ENCODE results near the gene TMEM163. TPM values are rescaled to one million over a fixed set of nuclear protein-coding genes. Genes with fewer than 3 reads are reported as not detected.

TMEM163 gene
- total RNA-seq, 1 donor from 2014 or later, result 0.95 TPM

DNA sequence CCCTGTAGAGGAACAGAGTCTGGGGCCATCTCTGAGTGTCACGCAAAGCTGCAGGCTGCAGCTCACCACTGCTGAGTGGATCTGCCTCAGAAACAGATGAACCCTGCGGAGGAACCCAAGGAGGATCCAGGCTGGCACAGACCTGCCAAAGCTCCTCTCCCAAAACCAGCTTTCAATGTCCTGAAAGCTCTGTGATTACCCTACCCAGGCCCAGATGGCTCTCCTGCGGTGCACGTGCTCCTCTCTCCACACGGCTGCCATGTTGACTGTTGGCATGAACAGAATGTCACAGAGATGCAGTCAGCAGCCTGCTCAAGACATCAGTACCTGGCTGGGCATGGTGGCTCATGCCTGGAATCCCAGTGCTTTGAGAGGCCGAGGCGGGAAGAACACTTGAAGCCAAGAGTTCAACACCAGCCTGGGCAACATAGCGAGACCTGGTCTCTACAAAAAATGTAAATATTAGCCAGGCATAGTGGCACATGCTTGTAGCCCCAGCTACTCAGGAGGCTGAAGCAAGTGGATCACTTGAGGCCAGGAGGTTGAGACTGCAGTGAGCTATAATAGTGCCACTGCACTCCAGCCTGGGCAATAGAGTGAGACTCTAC is 248.1 kb downstream of the TMEM163 start:
- Histone ChIP-seq H3K27me3 (no peaks in the 10 kb centered on the region), H2AFZ (replicated peaks) (no peak overlapping the region), H3F3A (ENCODE audit: low read depth) (no peaks in the 10 kb centered on the region), H3K4me1 (no peaks in the 10 kb centered on the region), H3K4me3 (no peak overlapping the region), H3K4me2 (no peak overlapping the region), H3K79me2 (ENCODE audit: low read depth) (no peaks in the 10 kb centered on the region), H3K36me3 (no peaks in the 10 kb centered on the region), H3K9ac (no peak overlapping the region), H3K9me3 (ENCODE audit: low read depth) (no peaks in the 10 kb centered on the region), H3K27ac (no peak overlapping the region), H4K20me1 (ENCODE audit: low read depth) (no peaks in the 10 kb centered on the region)
- TF ChIP-seq EZH2phosphoT487 (IDR thresholded peaks at IDR 0.05) (no peak), EZH2 (IDR thresholded peaks at IDR 0.05) (no peak)
- TF ChIP-seq, protein P1, sequence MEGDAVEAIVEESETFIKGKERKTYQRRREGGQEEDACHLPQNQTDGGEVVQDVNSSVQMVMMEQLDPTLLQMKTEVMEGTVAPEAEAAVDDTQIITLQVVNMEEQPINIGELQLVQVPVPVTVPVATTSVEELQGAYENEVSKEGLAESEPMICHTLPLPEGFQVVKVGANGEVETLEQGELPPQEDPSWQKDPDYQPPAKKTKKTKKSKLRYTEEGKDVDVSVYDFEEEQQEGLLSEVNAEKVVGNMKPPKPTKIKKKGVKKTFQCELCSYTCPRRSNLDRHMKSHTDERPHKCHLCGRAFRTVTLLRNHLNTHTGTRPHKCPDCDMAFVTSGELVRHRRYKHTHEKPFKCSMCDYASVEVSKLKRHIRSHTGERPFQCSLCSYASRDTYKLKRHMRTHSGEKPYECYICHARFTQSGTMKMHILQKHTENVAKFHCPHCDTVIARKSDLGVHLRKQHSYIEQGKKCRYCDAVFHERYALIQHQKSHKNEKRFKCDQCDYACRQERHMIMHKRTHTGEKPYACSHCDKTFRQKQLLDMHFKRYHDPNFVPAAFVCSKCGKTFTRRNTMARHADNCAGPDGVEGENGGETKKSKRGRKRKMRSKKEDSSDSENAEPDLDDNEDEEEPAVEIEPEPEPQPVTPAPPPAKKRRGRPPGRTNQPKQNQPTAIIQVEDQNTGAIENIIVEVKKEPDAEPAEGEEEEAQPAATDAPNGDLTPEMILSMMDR (IDR thresholded peaks at IDR 0.05), result no peak
- H3K27me3 Mint-ChIP-seq (ENCODE audit: insufficient read depth, low read depth), result peaks cover 5% of the 10 kb centered on the region
- no peak overlapping the region for H3K27ac Mint-ChIP-seq
- H3K4me1 Mint-ChIP-seq, result peaks cover 2% of the 10 kb centered on the region
- H3K4me3 Mint-ChIP-seq, result no peak overlapping the region
- no peak for DNase-seq (ENCODE audit: low spot score)
- H3K9me3 Mint-ChIP-seq, result peaks cover 12% of the 10 kb centered on the region
- no peaks in the 10 kb centered on the region for H3K36me3 Mint-ChIP-seq

DNA sequence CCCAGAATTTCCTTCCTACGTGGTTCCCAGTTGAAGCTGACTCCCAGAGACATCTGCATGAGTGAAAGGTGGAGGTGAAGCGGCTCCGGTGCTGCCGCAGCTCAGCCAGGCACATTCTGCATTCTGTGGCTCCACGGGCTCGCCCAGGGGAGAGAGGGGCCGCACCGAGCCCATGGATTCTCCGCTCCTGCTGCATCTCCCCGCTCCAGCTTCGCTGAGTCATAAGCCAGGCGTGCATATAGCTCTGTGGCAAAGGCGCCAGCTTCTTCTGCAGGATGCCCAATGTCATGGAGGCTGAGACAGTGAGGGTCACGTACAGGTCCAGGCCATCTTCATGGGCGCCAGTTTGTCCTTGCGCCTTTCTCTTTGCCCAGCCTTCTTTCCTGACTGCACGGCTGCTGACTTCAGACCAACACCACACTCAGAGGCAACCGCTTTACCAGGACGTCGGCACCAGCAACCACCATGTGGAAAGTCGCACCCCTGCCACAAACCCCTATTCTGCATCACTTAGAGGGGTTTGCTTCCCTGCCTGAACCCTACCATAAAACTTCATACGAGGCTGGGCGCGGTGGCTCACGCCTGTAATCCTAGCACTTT is 249.2 kb downstream of the TMEM163 start:
- H3K27ac ChIP-seq, result no peak overlapping the region
- Mint-ChIP-seq H3K36me3 (no peaks in the 10 kb centered on the region), H3K4me1 (peaks cover 2% of the 10 kb centered on the region), H3K27ac (no peak overlapping the region), H3K4me3 (no peak overlapping the region), H3K9me3 (peaks cover 12% of the 10 kb centered on the region), H3K27me3 (ENCODE audit: insufficient read depth, low read depth) (peaks cover 5% of the 10 kb centered on the region)
- H3K4me2 ChIP-seq, result no peak overlapping the region
- no peaks in the 10 kb centered on the region for H4K20me1 ChIP-seq (ENCODE audit: low read depth)
- TF ChIP-seq EZH2phosphoT487 (IDR thresholded peaks at IDR 0.05) (no peak), EZH2 (IDR thresholded peaks at IDR 0.05) (no peak)
- TF ChIP-seq, protein P1 (IDR thresholded peaks at IDR 0.05), result no peak
- DNase-seq (ENCODE audit: low spot score), result no peak
- no peaks in the 10 kb centered on the region for H3K9me3 ChIP-seq (ENCODE audit: low read depth)
- no peaks in the 10 kb centered on the region for H3K36me3 ChIP-seq
- no peaks in the 10 kb centered on the region for H3K27me3 ChIP-seq
- H3K4me1 ChIP-seq, result no peaks in the 10 kb centered on the region
- H2AFZ ChIP-seq (replicated peaks), result no peak overlapping the region
- H3K9ac ChIP-seq, result no peak overlapping the region
- H3K4me3 ChIP-seq, result no peak overlapping the region
- no peaks in the 10 kb centered on the region for H3K79me2 ChIP-seq (ENCODE audit: low read depth)
- H3F3A ChIP-seq (ENCODE audit: low read depth), result no peaks in the 10 kb centered on the region

DNA sequence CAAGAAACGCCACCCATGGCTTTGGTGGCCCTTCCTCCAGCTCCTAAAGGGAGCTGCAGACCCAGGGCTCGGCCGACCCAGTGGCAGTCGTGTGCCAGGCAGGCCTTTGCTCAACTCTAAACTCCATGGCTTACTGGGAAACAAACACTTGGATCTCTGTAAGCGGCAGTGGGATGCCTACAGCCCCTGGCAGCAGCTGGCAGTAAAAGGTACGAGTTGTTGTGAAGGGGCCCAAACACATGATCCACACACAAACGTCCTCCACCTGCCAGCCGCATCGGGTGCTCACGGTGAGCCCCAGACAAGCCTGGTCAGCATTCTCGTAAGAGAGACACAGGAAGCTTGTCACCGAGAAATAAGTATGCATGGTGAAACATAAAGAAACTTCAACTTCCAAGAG is 250.0 kb downstream of the TMEM163 start:
- Histone ChIP-seq H2AFZ (replicated peaks) (no peak overlapping the region), H3K4me2 (no peak overlapping the region), H3K36me3 (no peaks in the 10 kb centered on the region), H3K27me3 (no peaks in the 10 kb centered on the region), H3K9ac (no peak overlapping the region), H3K9me3 (ENCODE audit: low read depth) (no peaks in the 10 kb centered on the region), H3K79me2 (ENCODE audit: low read depth) (no peaks in the 10 kb centered on the region), H3F3A (ENCODE audit: low read depth) (no peaks in the 10 kb centered on the region), H3K4me3 (no peak overlapping the region), H3K4me1 (no peaks in the 10 kb centered on the region), H4K20me1 (ENCODE audit: low read depth) (no peaks in the 10 kb centered on the region), H3K27ac (no peak overlapping the region)
- Mint-ChIP-seq H3K27me3 (ENCODE audit: insufficient read depth, low read depth) (peaks cover 5% of the 10 kb centered on the region), H3K4me1 (peaks cover 2% of the 10 kb centered on the region), H3K4me3 (no peak overlapping the region), H3K9me3 (peaks cover 7% of the 10 kb centered on the region), H3K36me3 (no peaks in the 10 kb centered on the region), H3K27ac (no peak overlapping the region)
- no peak for DNase-seq (ENCODE audit: low spot score)
- TF ChIP-seq EZH2 (IDR thresholded peaks at IDR 0.05), result no peak
- no peak for TF ChIP-seq EZH2phosphoT487 (IDR thresholded peaks at IDR 0.05)
- TF ChIP-seq, protein P1 (IDR thresholded peaks at IDR 0.05), result no peak

All from neural progenitor cell (in vitro differentiated cells).